Stimulated activated CD4-positive, alpha-beta T cell treated with anti-CD3 and anti-CD28 coated beads, Interleukin-12 subunit alpha, Interleukin-12 subunit beta, amount 100 ng/mL, for 4 hours (primary cell): ENCODE data around the gene ATF7.
"Not testable (repeated sequence)": the region's sequence is repeated elsewhere in the genome, so short reads cannot be mapped to it uniquely, and the experiment has no call there.

Experiments
- DNase-seq: peaks from one replicate; pipeline ENCODE4 v3.0.0-alpha.2; 2020

Gene ATF7

GRCh38 chr12:53594897-53595615 is 31.1 kb downstream of the ATF7 start:
- DNase-seq = no peak

- no peak for DNase-seq
Observed at GRCh38 chr12:53593707-53594106, 32.5 kb downstream of the ATF7 start.

- no peak for DNase-seq
Observed at GRCh38 chr12:53593031-53593430, 33.2 kb downstream of the ATF7 start.

GRCh38 chr12:53592426-53592825 is 33.8 kb downstream of the ATF7 start:
- DNase-seq = no peak

- DNase-seq = no peak
Observed at GRCh38 chr12:53591301-53592206, 34.6 kb downstream of the ATF7 start.

- no peak for DNase-seq
Observed at GRCh38 chr12:53590652-53591051, 35.5 kb downstream of the ATF7 start.

- DNase-seq = no peak
Observed at GRCh38 chr12:53589915-53590314, 36.3 kb downstream of the ATF7 start.

- DNase-seq = no peak
Observed at GRCh38 chr12:53589423-53589822, 36.8 kb downstream of the ATF7 start.

- no peak for DNase-seq
Observed at GRCh38 chr12:53588123-53588522, 38.1 kb downstream of the ATF7 start.

GRCh38 chr12:53586745-53587144 is 39.4 kb downstream of the ATF7 start:
- DNase-seq = no peak

GRCh38 chr12:53585448-53586125 is 40.6 kb downstream of the ATF7 start:
- DNase-seq = no peak

GRCh38 chr12:53579545-53579955 is 46.6 kb downstream of the ATF7 start:
- DNase-seq = no peak

- DNase-seq = no peak
Observed at GRCh38 chr12:53578783-53579182, 47.4 kb downstream of the ATF7 start.

- DNase-seq = no peak
Observed at GRCh38 chr12:53577941-53578352, 48.2 kb downstream of the ATF7 start.

GRCh38 chr12:53575502-53576249 is 50.5 kb downstream of the ATF7 start:
- no peak for DNase-seq

GRCh38 chr12:53572134-53572758 is 53.9 kb downstream of the ATF7 start:
- DNase-seq = no peak

GRCh38 chr12:53571295-53571694 is 54.9 kb downstream of the ATF7 start:
- no peak for DNase-seq

- no peak for DNase-seq
Observed at GRCh38 chr12:53568809-53569557, 57.2 kb downstream of the ATF7 start.

- DNase-seq = no peak
Observed at GRCh38 chr12:53567961-53568808, 58.0 kb downstream of the ATF7 start.

- DNase-seq = not testable (repeated sequence)
Observed at GRCh38 chr12:53565376-53565775, 60.8 kb downstream of the ATF7 start.

GRCh38 chr12:53564941-53565340 is 61.2 kb downstream of the ATF7 start:
- no peak for DNase-seq
